Natural killer cell (primary cell): ENCODE results near the gene ABCG4. TPM values are rescaled to one million over a fixed set of nuclear protein-coding genes. Genes with fewer than 3 reads are reported as not detected.

Experiments used
- ATAC-seq, 3 donors: fragments of 150-1000 bp in 2 of 3; fragments of 200-7000 bp in 1 of 3; cut with Tn5 transposase; 1 replicate in 1 of 3; 2 replicates in 2 of 3; pipeline ENCODE4 v1.10.0; 2021; ENCODE audit warnings: mild to moderate bottlenecking in 2 of 3, moderate library complexity in 2 of 3
- DNase-seq, 2 donors: peaks; one replicate each; pipeline versions ENCODE4 v3.0.0 to v3.0.0-alpha.2; 2013 to 2021; ENCODE audit warnings: mixed read lengths in 1 of 2
- H3K27ac ChIP-seq: one replicate; pipeline ENCODE4 v1.5.1; 2013; ENCODE audit warnings: mild to moderate bottlenecking, low read length
- H3K27me3 ChIP-seq: one replicate; pipeline ENCODE4 v1.6.1; 2013; ENCODE audit warnings: low read length; ENCODE audit not compliant: control insufficient read depth, insufficient read depth
- H3K36me3 ChIP-seq: one replicate; pipeline ENCODE4 v1.6.1; 2013; ENCODE audit warnings: low read length; ENCODE audit not compliant: control insufficient read depth, insufficient read depth
- H3K4me1 ChIP-seq: one replicate; pipeline ENCODE4 v1.6.1; 2013; ENCODE audit warnings: low read length; ENCODE audit not compliant: control insufficient read depth, insufficient read depth
- H3K4me3 ChIP-seq: one replicate; pipeline ENCODE4 v1.5.1; 2013; ENCODE audit warnings: low read length
- H3K9me3 ChIP-seq: one replicate; pipeline ENCODE4 v1.6.1; 2013; ENCODE audit warnings: low read length; ENCODE audit not compliant: control insufficient read depth, insufficient read depth
- H3K27ac Mint-ChIP-seq, 2 donors: one replicate each; pipeline ENCODE4 v1.8.0; 2022; ENCODE audit warnings: mild to moderate bottlenecking in 2 of 2, mixed read lengths in 2 of 2, moderate library complexity in 1 of 2
- H3K27me3 Mint-ChIP-seq, 2 donors: one replicate each; pipeline ENCODE4 v1.8.0; 2022; ENCODE audit warnings: low read depth in 2 of 2, mixed read lengths in 2 of 2
- H3K36me3 Mint-ChIP-seq: one replicate; pipeline ENCODE4 v1.8.0; 2022; ENCODE audit warnings: mixed read lengths
- H3K4me1 Mint-ChIP-seq, 2 donors: one replicate each; pipeline ENCODE4 v1.8.0; 2022; ENCODE audit warnings: mixed read lengths in 2 of 2
- H3K4me3 Mint-ChIP-seq: one replicate; pipeline ENCODE4 v1.8.0; 2022; ENCODE audit warnings: mild to moderate bottlenecking, moderate library complexity, mixed read lengths
- H3K9me3 Mint-ChIP-seq, 2 donors: one replicate each; pipeline ENCODE4 v1.8.0; 2022; ENCODE audit warnings: mixed read lengths in 2 of 2
- CTCF ChIP-seq: fragments of 200-600 bp; IDR thresholded peaks from one replicate; pipeline ENCODE4 v1.8.0; 2022; ENCODE audit warnings: antibody characterized with exemption
- whole genome bisulfite sequencing: methylation state at CpG from one replicate; pipeline ENCODE4 v1.1.7; 2013; ENCODE audit warnings: missing lambda C conversion rate; ENCODE audit not compliant: insufficient coverage; 5-methylcytosine and 5-hydroxymethylcytosine counted together
- intact Hi-C: fragments of 100-400 bp; cut with micrococcal nuclease; formaldehyde crosslinking; loops from one replicate; pipeline ENCODE4 v1.14.2; 2022
- total RNA-seq, 4 donors: library from RNA; stranded (reverse); fragments of 120-200 nt in 1 of 4; gene quantifications; one replicate each; pipeline versions ENCODE4 v1.2.3 to v1.2.4, GENCODE V29; 2013 to 2022

The ABCG4 gene
- total RNA-seq, 3 donors from 2014 or later (not counting 1 experiment from before 2014, with no cell fraction given): 0.09 TPM; not detected in 2

DNA sequence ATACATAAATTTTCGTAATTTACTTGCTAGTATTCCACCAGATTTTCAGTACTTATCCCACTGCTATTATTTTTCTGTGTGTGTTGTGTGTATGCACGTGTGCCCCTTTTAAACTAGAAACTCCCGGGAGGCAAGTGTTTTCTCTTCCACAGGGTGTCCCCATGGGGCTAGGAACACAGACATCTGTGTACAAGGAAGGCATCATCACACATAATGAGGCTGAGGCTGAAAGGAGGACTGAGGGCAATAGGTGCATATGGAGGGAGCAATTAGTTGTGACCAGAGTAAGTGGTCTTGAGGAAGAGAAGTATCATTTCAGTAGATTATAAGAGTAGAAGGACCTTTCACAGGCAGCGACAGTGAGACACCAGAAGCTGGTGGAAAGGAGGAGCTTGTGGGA lies 45.1 kb upstream of the ABCG4 start:
- Mint-ChIP-seq H3K4me3 (peak overlapping the region; percentile 15), H3K27ac (peak overlapping the region in 1 of 2 donors; percentile 70), H3K36me3 (no peaks in the 10 kb centered on the region), H3K4me1 (peaks cover 36 to 48% of the 10 kb centered on the region in 2 donors), H3K9me3 (no peaks in the 10 kb centered on the region), H3K27me3 (no peaks in the 10 kb centered on the region)
- Histone ChIP-seq H3K4me1 (peaks cover 46% of the 10 kb centered on the region), H3K4me3 (no peak overlapping the region), H3K9me3 (no peaks in the 10 kb centered on the region), H3K27ac (no peak overlapping the region), H3K27me3 (no peaks in the 10 kb centered on the region), H3K36me3 (no peaks in the 10 kb centered on the region)
- intact Hi-C loops: loop anchor here (5.0 kb wide), 1 partner anchor 86 kb away; the partner anchor contains the start of genes RPS25 and TRAPPC4
- WGBS: 63% methylated on average over 3 of the region's 4 CpGs
- TF ChIP-seq CTCF: no peak
- no peak for DNase-seq
- no peak for ATAC-seq

GRCh38 chr11:119106564-119107537 lies 42.0 kb upstream of the ABCG4 start, which contains the start of gene C2CD2L:
Gene C2CD2L (plus strand): TSS chr11:119107344. CDS start chr11:119107742, 398 bp downstream.
- TF ChIP-seq CTCF: no peak
- DNase-seq: peak; percentile 77 to 95
- peak within 1 kb of the TSS; percentile 76 for H3K4me3 ChIP-seq
- intact Hi-C loops: no loop called here
- peaks cover 11% of the 10 kb centered on the region for H3K36me3 ChIP-seq
- Mint-ChIP-seq H3K4me3 (peak within 1 kb of the TSS; percentile 89), H3K9me3 (no peaks in the 10 kb centered on the region), H3K36me3 (no peaks in the 10 kb centered on the region), H3K4me1 (peaks cover 36 to 43% of the 10 kb centered on the region in 2 donors), H3K27ac (peak within 1 kb of the TSS; percentile 79 to 91), H3K27me3 (no peaks in the 10 kb centered on the region)
- peak; percentile 90 to 96 (median 93) for ATAC-seq
- H3K27ac ChIP-seq: peak within 1 kb of the TSS; percentile 78
- H3K27me3 ChIP-seq: no peaks in the 10 kb centered on the region
- peaks cover 46% of the 10 kb centered on the region for H3K4me1 ChIP-seq
- no peaks in the 10 kb centered on the region for H3K9me3 ChIP-seq
- WGBS: under 1% methylated on average over 43 of the region's 49 CpGs

DNA sequence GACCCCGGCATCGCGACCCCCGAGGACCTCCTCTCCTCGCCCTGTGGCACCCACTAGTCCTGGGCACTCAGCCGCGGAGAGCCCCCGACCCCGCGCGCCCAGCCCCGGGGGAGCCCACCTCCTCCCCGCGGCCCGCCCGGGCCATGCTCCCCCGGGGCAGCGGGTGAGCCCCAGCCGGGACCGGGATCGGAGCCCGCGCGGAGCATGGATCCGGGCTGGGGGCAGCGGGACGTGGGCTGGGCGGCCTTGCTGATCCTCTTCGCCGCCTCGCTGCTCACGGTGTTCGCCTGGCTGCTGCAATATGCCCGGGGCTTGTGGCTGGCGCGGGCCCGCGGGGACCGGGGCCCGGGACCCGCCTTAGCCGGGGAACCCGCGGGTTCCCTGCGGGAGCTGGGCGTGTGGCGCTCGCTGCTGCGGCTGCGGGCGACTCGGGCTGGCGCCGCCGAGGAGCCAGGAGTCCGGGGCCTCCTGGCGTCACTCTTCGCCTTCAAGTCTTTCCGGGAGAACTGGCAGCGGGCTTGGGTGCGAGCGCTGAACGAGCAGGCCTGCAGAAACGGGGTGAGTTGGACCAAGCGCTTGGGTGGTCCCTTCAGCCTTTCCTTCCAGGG lies 41.2 kb upstream of the ABCG4 start:
- Histone ChIP-seq H3K27me3 (no peaks in the 10 kb centered on the region), H3K9me3 (no peaks in the 10 kb centered on the region), H3K4me1 (peaks cover 42% of the 10 kb centered on the region), H3K36me3 (peaks cover 16% of the 10 kb centered on the region), H3K4me3 (peak overlapping the region; percentile 76), H3K27ac (peak overlapping the region; percentile 60)
- Mint-ChIP-seq H3K9me3 (no peaks in the 10 kb centered on the region), H3K36me3 (no peaks in the 10 kb centered on the region), H3K4me3 (peak overlapping the region; percentile 89), H3K4me1 (peaks cover 34 to 39% of the 10 kb centered on the region in 2 donors), H3K27me3 (no peaks in the 10 kb centered on the region), H3K27ac (peak overlapping the region; percentile 79 to 91)
- under 1% methylated on average over 65 of the region's 65 CpGs for WGBS
- DNase-seq (peak in 1 of 2 donors; percentile 43), ATAC-seq (peak; percentile 3 to 29 (median 28))
- TF ChIP-seq CTCF: no peak
- intact Hi-C loops: no loop called here
